ENCODE data around the gene APRT.
"Not testable (repeated sequence)": the region's sequence is repeated elsewhere in the genome, so short reads cannot be mapped to it uniquely, and the experiment has no call there.

Gene APRT

GRCh38 chr16:88806491-88807111 lies 5.1 kb downstream of the APRT start:
- DNase-seq = no peak

DNA sequence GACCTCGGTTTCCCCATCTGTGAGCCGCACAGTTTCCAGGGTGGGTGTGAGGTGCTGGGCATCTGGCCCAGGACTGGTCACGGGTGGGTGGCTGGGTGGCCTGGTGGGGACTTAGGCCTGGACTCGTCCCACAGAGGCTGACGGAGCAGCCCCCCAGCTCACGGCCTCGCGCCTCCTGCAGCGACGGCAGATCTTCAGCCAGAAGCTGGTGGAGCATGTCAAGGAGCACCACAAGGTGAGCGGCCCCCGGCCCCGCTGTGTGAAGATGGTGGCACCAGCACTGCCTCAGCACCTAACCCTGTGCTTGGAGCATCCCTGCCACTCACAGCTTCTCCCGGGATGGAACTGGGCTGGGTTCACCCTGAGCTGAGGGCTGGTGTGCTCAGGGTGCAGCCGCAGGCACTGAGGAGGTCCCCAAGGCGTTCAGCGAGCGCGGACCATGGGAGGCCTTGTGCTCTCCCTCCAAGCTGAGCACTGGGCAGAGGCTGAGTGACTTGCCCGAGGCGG lies 5.8 kb downstream of the APRT start:
- DNase-seq = no peak

- no peak for DNase-seq
Measured at GRCh38 chr16:88805340-88805715, 6.4 kb downstream of the APRT start.

DNA sequence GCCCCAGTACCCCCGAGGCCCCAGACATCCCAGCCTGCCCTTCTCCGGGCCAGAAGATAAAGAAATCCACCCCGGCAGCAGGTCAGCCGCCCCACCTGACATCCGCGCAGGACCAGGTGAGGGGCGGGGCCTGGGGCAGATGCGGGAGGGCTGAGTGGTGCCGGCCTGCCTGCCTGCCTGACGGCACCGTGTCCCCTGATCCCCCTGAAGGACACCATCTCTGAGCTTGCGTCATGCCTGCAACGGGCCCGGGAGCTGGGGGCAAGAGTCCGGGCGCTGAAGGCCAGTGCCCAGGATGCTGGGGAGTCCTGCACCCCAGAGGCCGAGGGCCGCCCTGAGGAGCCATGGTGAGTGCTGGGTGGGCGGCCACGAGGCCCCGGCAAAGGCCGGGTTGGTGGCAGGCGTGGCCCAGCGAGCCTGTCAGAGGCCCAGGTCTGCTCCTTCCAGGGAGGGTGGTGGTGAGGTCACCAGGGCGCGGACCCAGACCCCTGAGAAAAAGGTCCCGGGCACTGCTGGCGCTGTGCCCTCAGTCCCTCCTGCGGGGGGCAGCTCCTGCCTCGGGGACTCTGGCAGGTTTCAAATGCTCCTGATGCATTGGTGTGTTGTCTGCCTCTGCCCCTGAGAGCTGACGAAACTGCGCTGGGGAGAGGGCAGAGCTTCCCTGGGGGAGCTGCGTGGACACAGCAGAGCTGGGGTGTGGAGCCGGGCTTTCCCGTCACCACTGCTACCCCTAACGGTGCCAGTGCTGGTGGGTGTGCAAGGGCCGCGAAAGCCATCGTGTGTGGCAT lies 7.0 kb downstream of the APRT start:
- DNase-seq = peak in 2 of 3 experiments; percentile 36 to 55

DNA sequence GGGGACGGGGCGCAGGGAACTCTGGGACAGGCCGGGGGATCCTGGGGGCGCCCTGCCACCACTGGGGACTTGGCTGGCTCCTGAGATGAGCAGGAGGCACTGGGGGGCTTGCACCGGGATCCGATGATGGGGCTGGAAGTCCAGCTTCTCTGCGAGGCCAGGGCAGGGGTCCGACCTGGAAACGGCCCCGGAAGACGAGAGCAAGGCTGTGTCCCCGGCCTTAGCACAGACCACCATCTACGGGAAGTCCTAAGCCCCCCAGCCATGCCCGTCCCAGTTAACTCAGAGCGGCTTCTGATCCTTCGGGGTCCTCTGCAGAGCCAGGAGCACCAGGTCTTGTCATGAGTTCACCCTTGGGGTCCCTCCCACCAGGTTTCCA lies 7.6 kb downstream of the APRT start:
- no peak for DNase-seq

GRCh38 chr16:88803264-88803987 lies 8.3 kb downstream of the APRT start, which contains the start of gene CDT1:
CDT1 (plus strand) TSS chr16:88803789; CDS start chr16:88803832, 43 bp downstream.
- peak; percentile 73 to 87 (median 85) for DNase-seq

DNA sequence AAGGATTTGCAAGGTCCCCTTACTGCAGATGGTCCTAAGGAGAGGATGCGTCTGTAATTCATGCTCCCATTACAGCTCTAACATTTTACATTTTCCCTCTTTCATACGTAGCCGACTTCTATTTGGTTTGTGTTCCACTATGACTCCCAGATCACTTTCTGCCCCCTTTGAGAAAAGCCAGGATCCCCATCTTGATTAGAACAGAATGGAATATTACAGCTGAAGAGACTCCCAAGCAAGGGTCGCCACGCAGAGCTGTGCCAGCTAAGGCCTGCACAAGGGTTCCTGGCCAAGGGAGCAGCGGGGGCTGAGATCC lies 11.5 kb downstream of the APRT start:
- DNase-seq = no peak

DNA sequence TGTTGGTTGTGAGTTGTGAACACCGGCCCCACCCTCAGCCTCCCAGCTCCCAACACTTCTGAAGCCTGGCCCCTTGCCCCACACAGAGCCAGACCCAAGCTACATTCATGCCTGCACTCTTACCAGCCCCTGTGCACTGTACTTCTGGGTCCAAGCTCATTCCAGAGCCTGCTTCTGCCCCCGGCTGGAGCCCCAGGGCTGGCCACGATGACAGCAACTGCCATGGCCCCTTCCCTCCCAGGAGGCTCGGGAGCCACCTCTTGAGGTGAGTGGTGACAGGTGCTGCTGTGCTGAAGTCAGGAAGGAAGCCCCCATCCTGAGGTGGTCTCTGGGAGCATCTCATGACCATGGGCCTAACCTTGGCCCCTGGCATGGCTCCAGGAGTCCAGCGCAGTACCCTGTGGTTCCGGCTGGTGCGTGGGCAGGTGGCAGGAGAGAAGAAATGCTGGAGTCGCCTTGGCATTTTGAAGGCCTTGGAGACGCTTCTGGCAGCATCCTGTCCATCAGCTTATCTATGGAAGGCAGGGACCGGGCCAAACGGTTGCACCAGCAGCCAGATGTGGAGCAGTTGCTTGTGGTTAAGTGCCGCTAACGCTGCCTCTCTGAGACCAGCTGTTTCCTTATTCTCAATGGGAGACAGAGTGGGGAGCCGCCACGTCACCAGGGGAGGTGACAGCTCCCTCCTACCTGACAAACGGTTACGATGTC lies 12.0 kb downstream of the APRT start:
- no peak for DNase-seq

- peak in 2 of 3 experiments; percentile 29 to 71 for DNase-seq
Measured at GRCh38 chr16:88798772-88799455, 12.8 kb downstream of the APRT start.

DNA sequence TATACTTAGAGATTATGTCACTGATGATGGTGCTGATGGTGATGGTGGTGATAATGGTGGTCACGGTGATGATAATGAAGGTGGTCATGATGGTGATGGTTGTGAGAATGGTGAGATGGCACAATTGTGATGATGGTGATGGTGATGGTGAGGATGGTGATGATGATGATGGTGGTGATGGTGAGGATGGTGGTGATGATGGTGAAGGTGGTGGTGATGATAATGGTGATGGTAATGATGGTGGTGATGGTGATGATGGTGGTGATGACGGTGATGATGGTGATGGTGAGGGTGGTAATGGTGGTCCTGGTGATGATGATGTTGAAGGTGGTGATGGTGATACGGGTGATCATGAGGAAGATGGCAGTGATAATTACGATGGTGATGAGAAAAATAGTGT lies 13.7 kb downstream of the APRT start:
- no peak for DNase-seq

GRCh38 chr16:88796278-88796677 lies 15.4 kb downstream of the APRT start:
- DNase-seq = no peak

DNA sequence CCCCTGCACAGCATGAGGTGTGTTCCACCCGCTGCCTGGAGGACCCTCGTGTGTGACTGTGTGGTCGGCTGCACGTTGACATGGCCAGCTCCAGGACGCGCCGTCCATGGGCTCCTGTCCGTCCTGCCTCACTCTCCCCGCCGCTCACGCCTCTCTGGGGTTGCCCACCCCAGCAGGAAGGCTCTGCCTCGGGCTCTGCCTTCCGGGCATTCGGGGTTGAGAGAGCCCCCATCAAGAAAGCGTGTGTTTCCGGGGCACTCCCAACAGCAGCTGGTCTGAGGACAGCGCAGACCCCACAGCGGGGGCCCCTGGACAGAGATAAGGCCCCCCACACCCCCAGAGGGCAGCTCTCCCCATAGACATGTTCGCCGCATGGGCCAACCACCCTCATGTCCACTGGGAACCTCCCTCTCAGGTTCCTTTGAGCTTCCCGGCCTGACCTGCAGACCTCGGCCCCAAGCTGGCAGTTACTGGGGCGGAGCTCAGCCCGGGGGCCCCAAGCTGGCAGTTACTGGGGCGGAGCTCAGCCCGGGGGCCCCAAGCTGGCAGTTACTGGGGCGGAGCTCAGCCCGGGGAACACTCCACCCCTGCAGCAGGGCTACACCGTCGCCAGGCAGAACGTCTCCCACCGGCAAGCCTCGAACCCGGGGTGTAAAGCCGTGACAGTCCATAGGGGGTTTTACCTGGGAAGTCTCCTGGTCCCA lies 18.3 kb downstream of the APRT start:
- no peak for DNase-seq

DNA sequence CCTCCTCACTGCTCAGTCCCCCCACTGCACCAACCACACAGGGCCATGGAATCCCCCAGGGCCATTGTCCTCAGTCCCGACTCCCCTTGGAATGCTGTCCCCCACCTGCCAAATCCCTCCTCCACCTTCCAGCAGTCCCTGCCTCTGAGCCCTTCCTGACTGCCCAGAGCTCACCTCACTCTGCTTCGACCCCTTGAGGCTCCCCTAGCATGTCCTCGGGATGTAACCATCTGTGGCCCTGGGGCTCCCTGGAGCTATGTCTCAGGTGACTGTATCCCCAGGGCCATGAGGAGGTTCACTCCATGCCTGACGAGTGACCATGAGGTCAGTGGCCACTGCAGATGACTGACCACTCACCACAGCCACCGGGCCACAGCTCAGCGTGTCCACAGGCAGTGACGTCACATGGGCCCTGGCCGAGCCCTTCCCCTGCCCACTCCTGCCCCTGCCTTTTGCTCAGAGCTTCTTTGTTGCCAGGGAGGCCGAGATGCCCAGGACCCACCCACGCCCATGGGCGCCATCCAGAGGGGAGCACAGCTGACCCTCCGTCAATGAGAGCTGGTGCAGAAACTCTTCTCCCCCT lies 19.0 kb downstream of the APRT start:
- DNase-seq = no peak

DNA sequence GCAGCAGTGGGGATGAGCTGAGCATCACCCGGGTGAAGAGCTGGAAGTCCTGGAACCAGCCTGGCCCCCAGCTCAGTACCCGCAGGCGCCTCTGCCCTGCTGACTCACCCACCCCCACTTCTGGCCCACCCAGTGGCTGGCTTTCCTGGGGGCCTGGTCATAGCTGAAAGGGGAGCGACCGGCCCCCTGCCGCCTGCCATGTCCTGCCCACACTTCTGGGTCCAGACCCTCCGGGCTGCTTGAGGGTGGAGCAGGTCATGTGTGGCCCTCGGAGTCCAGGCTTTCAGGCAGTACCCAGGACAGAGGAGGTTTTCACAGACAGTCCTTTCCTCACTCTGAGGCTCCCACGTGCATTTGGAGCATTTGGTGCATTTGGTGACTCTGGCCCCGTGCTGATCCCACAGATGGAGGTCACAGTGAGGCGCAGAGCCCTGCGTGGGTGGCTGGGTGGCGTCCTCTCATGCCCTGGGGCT lies 19.6 kb downstream of the APRT start:
- DNase-seq = no peak

- DNase-seq = peak in 2 of 3 experiments; percentile 37 to 58
Measured at GRCh38 chr16:88790312-88791211, 21.2 kb downstream of the APRT start.

DNA sequence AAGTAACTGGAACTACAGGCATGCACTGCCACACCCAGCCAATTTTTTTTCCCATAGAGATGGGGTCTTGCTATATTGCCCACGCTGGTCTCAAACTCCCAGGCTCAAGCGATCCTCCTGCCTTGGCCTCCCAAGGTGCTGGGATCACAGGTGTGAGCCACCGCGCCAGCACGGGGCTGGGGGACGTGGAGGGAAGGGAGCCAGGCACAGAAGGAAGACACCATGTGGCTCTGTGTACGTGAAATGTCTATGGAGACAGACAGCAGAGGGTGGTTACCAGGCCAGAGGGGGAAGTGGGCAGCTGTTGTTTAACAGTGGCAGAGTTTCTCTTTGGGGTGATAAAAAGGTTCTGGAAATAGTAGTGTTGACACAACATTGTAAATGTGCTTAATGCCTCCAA lies 22.1 kb downstream of the APRT start:
- peak in 1 of 3 experiments; percentile 7 for DNase-seq

- not testable (repeated sequence) for DNase-seq
Measured at GRCh38 chr16:88788749-88789148, 23.0 kb downstream of the APRT start.

DNA sequence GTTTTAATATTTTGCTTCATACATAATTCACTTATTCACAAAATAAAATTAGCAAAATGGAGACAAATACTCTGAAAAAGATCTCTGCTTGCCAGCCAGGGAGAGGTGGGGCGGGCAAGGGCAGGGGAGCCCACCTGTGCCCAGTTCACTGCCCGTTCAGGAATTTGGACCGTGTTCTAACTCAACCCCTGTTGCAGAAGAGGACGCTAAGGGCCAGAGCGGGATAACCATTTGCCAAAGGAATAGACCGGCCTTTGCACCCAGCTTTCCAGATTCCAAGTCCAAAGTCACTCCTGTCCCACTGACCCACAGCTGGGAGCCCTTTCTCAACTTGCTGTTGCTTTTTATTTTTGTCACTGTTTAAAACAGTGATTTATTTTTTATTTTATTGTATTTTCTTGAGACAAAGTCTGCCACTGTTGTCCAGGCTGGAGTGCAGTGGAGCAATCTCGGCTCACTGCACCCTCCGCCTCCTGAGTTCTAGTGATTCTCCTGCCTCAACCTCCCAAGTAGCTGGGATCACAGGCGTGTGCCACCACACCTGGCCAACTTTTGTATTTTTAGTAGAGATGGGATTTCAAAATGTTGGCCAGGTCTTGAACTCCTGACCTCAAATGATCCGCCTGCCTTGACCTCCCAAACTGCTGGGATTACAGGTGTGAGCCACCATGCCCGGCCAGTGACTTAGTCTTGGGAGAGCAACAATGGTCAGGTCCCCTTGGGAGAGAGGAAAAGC lies 24.0 kb downstream of the APRT start:
- DNase-seq = no peak
